B cell (primary cell): ENCODE data around the gene ZFR. TPM values are rescaled to one million over a fixed set of nuclear protein-coding genes. Genes with fewer than 3 reads are reported as not detected.

ENCODE experiments used
- ATAC-seq: fragments of 200-7000 bp; cut with Tn5 transposase; one replicate; pipeline ENCODE4 v1.10.0; 2021; ENCODE audit warnings: low read depth, mild to moderate bottlenecking, moderate number of reproducible peaks, moderate library complexity
- CTCF ChIA-PET: fragments of 350-600 bp; sonication (Branson Sonifier 250); formaldehyde crosslinking; loops from one replicate; lab custom pipeline; 2021; ENCODE audit warnings: antibody characterized with exemption, inconsistent platforms; lab: Charles Lee
- POLR2A ChIA-PET: fragments of 350-600 bp; sonication (Branson Sonifier 250); formaldehyde crosslinking; loops from one replicate; lab custom pipeline; 2021; ENCODE audit warnings: antibody characterized with exemption; lab: Charles Lee
- DNase-seq: peaks from one replicate; pipeline ENCODE4 v3.0.0; 2013
- H2AFZ ChIP-seq: 2 replicates; pipeline ENCODE4 v1.6.1; 2012; ENCODE audit warnings: mild to moderate bottlenecking, low read depth, low read length; ENCODE audit not compliant: insufficient read depth, poor library complexity, severe bottlenecking
- H3K27ac ChIP-seq, 2 donors: 1 replicate in 1 of 2; 2 replicates in 1 of 2; pipeline ENCODE4 v1.5.1; 2012 to 2013; ENCODE audit warnings: low read length in 2 of 2, mild to moderate bottlenecking in 2 of 2, moderate library complexity in 1 of 2
- H3K27me3 ChIP-seq, 4 experiments: fragments of 200-600 bp in 1 of 4; sonication (generic) in 1 of 4; replicated peaks in 1 of 4; 1 replicate in 2 of 4; 2 replicates in 2 of 4; pipeline versions ENCODE4 v1.6.1 to v1.7.0; 2013 to 2016; ENCODE audit warnings: low read length in 3 of 4, mild to moderate bottlenecking in 2 of 4, mixed read lengths in 1 of 4, moderate library complexity in 1 of 4; ENCODE audit not compliant: insufficient read depth in 4 of 4, control insufficient read depth in 3 of 4; ENCODE audit errors: control extremely low read depth in 1 of 4
- H3K36me3 ChIP-seq, 2 experiments: replicated peaks in 1 of 2; 1 replicate in 1 of 2; 2 replicates in 1 of 2; pipeline versions ENCODE4 v1.6.1 to v1.7.1; 2013; ENCODE audit warnings: low read length in 1 of 2; ENCODE audit not compliant: insufficient read depth in 2 of 2, control insufficient read depth in 1 of 2; ENCODE audit errors: control extremely low read depth in 1 of 2, extremely low read depth in 1 of 2
- H3K4me1 ChIP-seq, 2 donors: fragments of 200-600 bp in 1 of 2; sonication (generic) in 1 of 2; 1 replicate in 1 of 2; 2 replicates in 1 of 2; pipeline versions ENCODE4 v1.5.1 to v1.6.1; 2013 to 2017; ENCODE audit warnings: low read length in 2 of 2; ENCODE audit not compliant: control insufficient read depth in 2 of 2, insufficient read depth in 2 of 2
- H3K4me2 ChIP-seq: replicated peaks from 2 replicates; pipeline ENCODE3; 2012; ENCODE audit warnings: mild to moderate bottlenecking, low read depth, low read length; ENCODE audit not compliant: poor library complexity, severe bottlenecking
- H3K4me3 ChIP-seq, 5 experiments: fragments of 200-600 bp in 1 of 5; sonication (generic) in 1 of 5; 1 replicate in 3 of 5; 2 replicates in 2 of 5; pipeline versions ENCODE4 v1.5.1 to v1.7.0; 2011 to 2016; ENCODE audit warnings: low read length in 4 of 5, mild to moderate bottlenecking in 4 of 5, low read depth in 2 of 5, control low read depth in 1 of 5, moderate library complexity in 1 of 5; ENCODE audit not compliant: insufficient read depth in 1 of 5; ENCODE audit errors: control extremely low read depth in 1 of 5, extremely low read depth in 1 of 5
- H3K79me2 ChIP-seq: fragments of 200-600 bp; sonication (generic); one replicate; pipeline ENCODE4 v1.6.0; 2016; ENCODE audit warnings: low read length; ENCODE audit not compliant: control insufficient read depth, insufficient read depth
- H3K9ac ChIP-seq: fragments of 200-600 bp; sonication (generic); 2 replicates; pipeline ENCODE4 v1.6.1; 2017; ENCODE audit warnings: mild to moderate bottlenecking, low read length, moderate library complexity
- H3K9me3 ChIP-seq, 3 donors: one replicate each; pipeline versions ENCODE4 v1.6.1 to v1.7.1; 2013; ENCODE audit warnings: low read length in 2 of 3; ENCODE audit not compliant: control insufficient read depth in 2 of 3, insufficient read depth in 1 of 3; ENCODE audit errors: control extremely low read depth in 1 of 3
- H4K20me1 ChIP-seq: 2 replicates; pipeline ENCODE4 v1.6.0; 2012; ENCODE audit warnings: mild to moderate bottlenecking, low read length; ENCODE audit not compliant: insufficient read depth, control insufficient read depth, poor library complexity, severe bottlenecking
- H3K27ac Mint-ChIP-seq: one replicate; pipeline ENCODE4 v1.8.0; 2021; ENCODE audit warnings: mixed read lengths
- H3K27me3 Mint-ChIP-seq: one replicate; pipeline ENCODE4 v1.8.0; 2021; ENCODE audit warnings: mixed read lengths
- H3K4me1 Mint-ChIP-seq: one replicate; pipeline ENCODE4 v1.8.0; 2021; ENCODE audit warnings: mixed read lengths
- H3K4me3 Mint-ChIP-seq: one replicate; pipeline ENCODE4 v1.8.0; 2021; ENCODE audit warnings: mixed read lengths
- H3K9me3 Mint-ChIP-seq: one replicate; pipeline ENCODE4 v1.8.0; 2022; ENCODE audit warnings: mixed read lengths; ENCODE audit not compliant: insufficient read depth
- EZH2 ChIP-seq: IDR thresholded peaks from 2 replicates; pipeline ENCODE4 v1.6.1; 2012; ENCODE audit warnings: borderline replicate concordance, low read depth, mild to moderate bottlenecking, moderate library complexity, low read length; ENCODE audit not compliant: insufficient read depth, poor library complexity, severe bottlenecking
- WGBS: methylation state at CpG from one replicate; pipeline ENCODE4 v1.1.5; 2013; ENCODE audit warnings: missing lambda C conversion rate; ENCODE audit not compliant: insufficient coverage; 5-methylcytosine and 5-hydroxymethylcytosine counted together
- intact Hi-C: fragments of 100-400 bp; cut with micrococcal nuclease; formaldehyde crosslinking; loops from one replicate; pipeline ENCODE4 v1.10.0; 2022
- polyA plus RNA-seq: library from polyadenylated mRNA; depleted of rRNA; stranded (reverse); fragments of >200 nt; gene quantifications from 2 replicates; pipeline ENCODE4 v1.2.3, GENCODE V29; 2012
- total RNA-seq, 2 donors: library from RNA; stranded (reverse); fragments of 120-200 nt in 1 of 2; gene quantifications; 1 replicate in 1 of 2; 2 replicates in 1 of 2; pipeline versions ENCODE4 v1.2.3 to v1.2.4, GENCODE V29; 2013 to 2022
- TF ChIP-seq, protein P1 (sequence below): fragments of 200-600 bp; IDR thresholded peaks from one replicate; pipeline ENCODE4 v1.8.0; 2022; ENCODE audit warnings: antibody characterized with exemption, mild to moderate bottlenecking

ZFR gene
- total and polyA plus RNA-seq, 2 donors (not counting 1 experiment from before 2014, with no cell fraction given): 31.4 to 69.0 TPM

DNA sequence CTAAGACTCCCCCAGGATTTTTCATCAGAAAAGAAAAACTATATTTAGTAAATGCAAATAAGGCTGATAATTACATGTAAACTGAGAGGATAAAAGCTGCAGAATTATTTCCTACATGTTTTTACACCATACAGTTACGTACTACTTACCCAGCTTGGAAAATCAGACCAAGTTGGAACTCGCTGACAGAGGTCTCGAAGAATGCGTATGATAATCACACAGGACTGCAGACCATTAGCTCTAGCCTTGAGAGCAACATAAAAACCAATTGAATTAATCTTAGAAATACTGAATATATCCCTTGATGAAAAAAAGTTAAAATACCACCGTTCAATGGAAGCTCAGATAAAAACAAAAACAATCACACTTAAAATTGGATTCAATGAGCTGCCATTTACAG is 65.6 kb downstream of the ZFR start:
- no peak overlapping the region for H3K4me3 ChIP-seq
- no peaks in the 10 kb centered on the region for H3K9me3 Mint-ChIP-seq
- no peak overlapping the region for H2AFZ ChIP-seq
- TF ChIP-seq EZH2: no peak
- no peaks in the 10 kb centered on the region for H3K4me1 ChIP-seq
- DNase-seq: no peak
- no peak overlapping the region for H3K9ac ChIP-seq
- no peaks in the 10 kb centered on the region for H3K9me3 ChIP-seq
- POLR2A ChIA-PET: no interaction called here
- H3K4me2 ChIP-seq: no peak overlapping the region
- ATAC-seq: no peak
- intact Hi-C loops: no loop called here
- H3K27ac Mint-ChIP-seq: no peak overlapping the region
- H3K4me1 Mint-ChIP-seq: no peaks in the 10 kb centered on the region
- peaks cover 6 to 57% of the 10 kb centered on the region in 2 experiments for H3K36me3 ChIP-seq
- no peaks in the 10 kb centered on the region for H3K27me3 ChIP-seq
- no peaks in the 10 kb centered on the region for H3K79me2 ChIP-seq
- CTCF ChIA-PET: interaction anchor here (1.0 to 1.3 kb wide), 3 partner anchors 146 to 211 kb away, joined by 3 to 6 read pairs (median 5); no protein-coding TSS in a partner anchor
- H3K4me3 Mint-ChIP-seq: no peak overlapping the region
- no peaks in the 10 kb centered on the region for H4K20me1 ChIP-seq
- no peaks in the 10 kb centered on the region for H3K27me3 Mint-ChIP-seq
- WGBS: 0% methylated on average over 1 of the region's 5 CpGs
- H3K27ac ChIP-seq: no peak overlapping the region

DNA sequence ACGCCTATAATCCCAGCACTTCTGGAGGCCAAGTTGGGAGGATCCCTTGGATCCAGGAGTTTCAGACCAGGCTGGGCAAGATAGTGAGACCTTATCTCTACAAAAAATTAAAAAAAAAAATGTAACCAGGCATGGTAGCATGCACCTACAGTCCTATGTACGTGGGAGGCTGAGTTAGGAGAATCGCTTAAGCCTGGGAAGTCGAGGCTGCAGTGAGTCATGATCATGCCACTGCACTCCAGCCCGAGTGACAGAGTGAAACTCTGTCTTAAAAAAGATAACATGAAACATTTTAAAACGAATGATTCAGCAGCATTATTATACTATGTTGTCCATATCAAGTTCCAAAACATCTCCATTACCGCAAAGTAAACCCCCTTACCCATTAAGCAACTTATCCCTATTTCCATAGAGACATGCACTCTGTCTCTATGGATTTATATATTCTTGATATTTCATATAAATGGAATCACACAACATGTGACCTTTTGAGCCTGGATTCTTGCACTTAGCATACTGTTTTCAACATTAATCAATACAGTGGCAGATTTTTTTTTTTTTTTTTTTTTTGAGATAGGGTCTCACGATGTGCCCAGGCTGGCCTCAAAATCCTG is 74.9 kb downstream of the ZFR start:
- ATAC-seq: no peak
- Histone ChIP-seq H3K9me3 (no peaks in the 10 kb centered on the region), H3K4me2 (no peak overlapping the region), H3K27me3 (no peaks in the 10 kb centered on the region), H3K4me3 (no peak overlapping the region), H3K36me3 (peaks cover 0 to 33% of the 10 kb centered on the region in 2 experiments), H4K20me1 (no peaks in the 10 kb centered on the region), H3K79me2 (peaks cover 3% of the 10 kb centered on the region), H3K27ac (no peak overlapping the region), H2AFZ (no peak overlapping the region), H3K9ac (no peak overlapping the region), H3K4me1 (no peaks in the 10 kb centered on the region)
- H3K4me1 Mint-ChIP-seq: no peaks in the 10 kb centered on the region
- no peak for DNase-seq
- no peaks in the 10 kb centered on the region for H3K9me3 Mint-ChIP-seq
- CTCF ChIA-PET: no interaction called here
- POLR2A ChIA-PET: no interaction called here
- no peak overlapping the region for H3K4me3 Mint-ChIP-seq
- TF ChIP-seq, protein P1, sequence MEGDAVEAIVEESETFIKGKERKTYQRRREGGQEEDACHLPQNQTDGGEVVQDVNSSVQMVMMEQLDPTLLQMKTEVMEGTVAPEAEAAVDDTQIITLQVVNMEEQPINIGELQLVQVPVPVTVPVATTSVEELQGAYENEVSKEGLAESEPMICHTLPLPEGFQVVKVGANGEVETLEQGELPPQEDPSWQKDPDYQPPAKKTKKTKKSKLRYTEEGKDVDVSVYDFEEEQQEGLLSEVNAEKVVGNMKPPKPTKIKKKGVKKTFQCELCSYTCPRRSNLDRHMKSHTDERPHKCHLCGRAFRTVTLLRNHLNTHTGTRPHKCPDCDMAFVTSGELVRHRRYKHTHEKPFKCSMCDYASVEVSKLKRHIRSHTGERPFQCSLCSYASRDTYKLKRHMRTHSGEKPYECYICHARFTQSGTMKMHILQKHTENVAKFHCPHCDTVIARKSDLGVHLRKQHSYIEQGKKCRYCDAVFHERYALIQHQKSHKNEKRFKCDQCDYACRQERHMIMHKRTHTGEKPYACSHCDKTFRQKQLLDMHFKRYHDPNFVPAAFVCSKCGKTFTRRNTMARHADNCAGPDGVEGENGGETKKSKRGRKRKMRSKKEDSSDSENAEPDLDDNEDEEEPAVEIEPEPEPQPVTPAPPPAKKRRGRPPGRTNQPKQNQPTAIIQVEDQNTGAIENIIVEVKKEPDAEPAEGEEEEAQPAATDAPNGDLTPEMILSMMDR: no peak
- no peak for TF ChIP-seq EZH2
- intact Hi-C loops: no loop called here
- WGBS: 100% methylated on average over 4 of the region's 8 CpGs
- no peak overlapping the region for H3K27ac Mint-ChIP-seq
- H3K27me3 Mint-ChIP-seq: no peaks in the 10 kb centered on the region
